PC-3 (cell line): Measurements from ENCODE around the gene TPRG1. TPM values are rescaled to one million over a fixed set of nuclear protein-coding genes. Genes with fewer than 3 reads are reported as not detected.

Experiments
- ATAC-seq: fragments of 200-7000 bp; cut with Tn5 transposase; 2 replicates; pipeline ENCODE4 v1.9.1; 2020; ENCODE audit warnings: mild to moderate bottlenecking, moderate library complexity
- BruUV-seq: library from RNA; stranded (reverse); fragments of 400-500 nt; replicated peaks from 2 replicates; lab custom pipeline; 2021; lab: Mats Ljungman, UMichigan
- CTCF ChIA-PET: fragments of 300-600 bp; sonication (Branson Sonifier 250); formaldehyde crosslinking; loops from one replicate; lab custom pipeline; 2022; ENCODE audit warnings: antibody characterized with exemption; lab: Charles Lee
- POLR2A ChIA-PET: fragments of 300-600 bp; sonication (Branson Sonifier 250); formaldehyde crosslinking; loops from one replicate; lab custom pipeline; 2022; ENCODE audit warnings: antibody characterized with exemption; ENCODE audit not compliant: unreplicated experiment; lab: Charles Lee
- DNase-seq: peaks from one replicate; pipeline ENCODE4 v3.0.0-alpha.2; 2015
- H2AFZ ChIP-seq: fragments of 300-600 bp; sonication (generic); 2 replicates; pipeline ENCODE4 v1.6.0; 2016; ENCODE audit warnings: antibody characterized with exemption, low read length
- H3F3A ChIP-seq: fragments of 300-600 bp; sonication (generic); one replicate; pipeline ENCODE4 v1.6.0; 2017; ENCODE audit warnings: antibody characterized with exemption, low read length, control low read depth, mild to moderate bottlenecking; ENCODE audit not compliant: unreplicated experiment
- H3K27ac ChIP-seq: fragments of 300-600 bp; sonication (generic); 2 replicates; pipeline ENCODE4 v1.5.1; 2016; ENCODE audit warnings: mild to moderate bottlenecking, low read length
- H3K27me3 ChIP-seq: fragments of 300-600 bp; sonication (generic); 2 replicates; pipeline ENCODE4 v1.6.1; 2016; ENCODE audit warnings: low read length, mixed read lengths
- H3K36me3 ChIP-seq: fragments of 300-600 bp; sonication (generic); 2 replicates; pipeline ENCODE4 v1.6.1; 2016; ENCODE audit warnings: low read depth, mixed run types, low read length, mixed read lengths
- H3K4me1 ChIP-seq: fragments of 300-600 bp; sonication (generic); 2 replicates; pipeline ENCODE4 v1.5.1; 2016; ENCODE audit warnings: low read length; ENCODE audit not compliant: insufficient read depth
- H3K4me2 ChIP-seq: fragments of 300-600 bp; sonication (generic); 2 replicates; pipeline ENCODE4 v1.6.0; 2016; ENCODE audit warnings: low read length
- H3K4me3 ChIP-seq: fragments of 300-600 bp; sonication (generic); 2 replicates; pipeline ENCODE4 v1.5.1; 2016; ENCODE audit warnings: mild to moderate bottlenecking, low read length, mixed read lengths
- H3K79me2 ChIP-seq: fragments of 300-600 bp; sonication (generic); 2 replicates; pipeline ENCODE4 v1.6.1; 2017; ENCODE audit warnings: low read length, mixed read lengths
- H3K9ac ChIP-seq: fragments of 300-600 bp; sonication (generic); 2 replicates; pipeline ENCODE4 v1.6.0; 2016; ENCODE audit warnings: mild to moderate bottlenecking, low read length
- H3K9me2 ChIP-seq: fragments of 300-600 bp; sonication (generic); replicated peaks from 2 replicates; pipeline ENCODE4 v1.6.1; 2016; ENCODE audit warnings: mixed run types, low read length, mixed read lengths
- H3K9me3 ChIP-seq: fragments of 300-600 bp; sonication (generic); 2 replicates; pipeline ENCODE4 v1.6.1; 2016; ENCODE audit warnings: low read length, mixed read lengths
- H4K20me1 ChIP-seq: fragments of 300-600 bp; sonication (generic); 2 replicates; pipeline ENCODE4 v1.6.1; 2016; ENCODE audit warnings: low read length, mixed read lengths
- CTCF ChIP-seq: fragments of 300-600 bp; sonication (generic); conservative IDR thresholded peaks from 2 replicates; pipeline ENCODE4 v1.5.1; 2017; ENCODE audit warnings: antibody characterized with exemption, low read depth, mild to moderate bottlenecking, low read length
- EZH2 ChIP-seq: fragments of 300-600 bp; sonication (generic); IDR thresholded peaks from one replicate; pipeline ENCODE4 v1.6.1; 2017; ENCODE audit warnings: antibody characterized with exemption, mild to moderate bottlenecking, low read length; ENCODE audit not compliant: unreplicated experiment
- EZH2phosphoT487 ChIP-seq: fragments of 300-600 bp; sonication (generic); IDR thresholded peaks from 2 replicates; pipeline ENCODE4 v1.6.1; 2018; ENCODE audit warnings: mild to moderate bottlenecking, antibody characterized with exemption, low read length, borderline replicate concordance
- intact Hi-C: fragments of 100-400 bp; cut with micrococcal nuclease; formaldehyde crosslinking; loops from 2 replicates; pipeline ENCODE4 v1.9.0; 2023
- total RNA-seq: library from RNA; depleted of rRNA; stranded (reverse); fragments of >200 nt; gene quantifications from 2 replicates; pipeline ENCODE4 v1.2.3, GENCODE V29; 2014

TPRG1 gene
- total RNA-seq, 1 experiment from 2014 or later: 1.2 TPM

GRCh38 chr3:189133768-189134167, 38.0 kb upstream of the TPRG1 start:
- H3K27ac ChIP-seq: no peak overlapping the region
- no peaks in the 10 kb centered on the region for H3K36me3 ChIP-seq
- H3K4me1 ChIP-seq: peaks cover 15% of the 10 kb centered on the region
- no peak overlapping the region for H3K4me3 ChIP-seq
- CTCF ChIA-PET: no interaction called here
- ATAC-seq (no peak), DNase-seq (no peak)
- H3K4me2 ChIP-seq: no peak overlapping the region
- no peak overlapping the region for H3K9ac ChIP-seq
- H2AFZ ChIP-seq: no peak overlapping the region
- intact Hi-C loops: loop anchor here (5.0 kb wide), 1 partner anchor 81 kb away; no protein-coding TSS in a partner anchor
- H4K20me1 ChIP-seq: no peaks in the 10 kb centered on the region
- H3K9me2 ChIP-seq: no peaks in the 10 kb centered on the region
- POLR2A ChIA-PET: no interaction called here
- no TSS peak for BruUV-seq
- no peaks in the 10 kb centered on the region for H3K79me2 ChIP-seq
- H3K27me3 ChIP-seq: no peaks in the 10 kb centered on the region
- TF ChIP-seq EZH2phosphoT487 (no peak), CTCF (no peak), EZH2 (no peak)
- H3K9me3 ChIP-seq: no peaks in the 10 kb centered on the region
- H3F3A ChIP-seq: no peaks in the 10 kb centered on the region

DNA sequence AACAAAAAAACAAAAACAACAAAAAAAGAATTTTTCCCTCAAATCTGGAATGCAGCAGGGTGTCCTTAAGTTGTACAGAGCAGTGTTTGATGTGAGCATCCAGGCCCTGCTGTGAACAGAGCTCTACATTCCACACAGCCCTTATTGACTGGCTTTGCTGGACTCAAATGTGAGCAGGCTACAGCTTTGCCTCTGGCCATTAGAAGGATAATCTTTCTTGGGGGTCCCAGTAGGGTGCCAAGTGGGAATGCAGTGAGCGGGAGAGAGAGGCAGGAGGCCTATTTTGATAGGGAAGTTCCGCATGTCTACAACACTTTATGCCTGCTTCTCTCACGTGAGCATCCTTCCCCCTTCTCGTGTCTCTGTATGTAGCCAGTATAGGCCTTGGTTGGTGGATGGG, 34.4 kb upstream of the TPRG1 start:
- no peak for TF ChIP-seq EZH2phosphoT487
- no peak for TF ChIP-seq EZH2
- TF ChIP-seq CTCF: no peak
- H2AFZ ChIP-seq: no peak overlapping the region
- no TSS peak for BruUV-seq
- ChIA-PET CTCF (no interaction called here), POLR2A (no interaction called here)
- no peaks in the 10 kb centered on the region for H3K9me3 ChIP-seq
- H3K4me1 ChIP-seq: peaks cover 6% of the 10 kb centered on the region
- no peaks in the 10 kb centered on the region for H3K36me3 ChIP-seq
- DNase-seq: no peak
- ATAC-seq: no peak
- H3F3A ChIP-seq: no peaks in the 10 kb centered on the region
- H3K79me2 ChIP-seq: no peaks in the 10 kb centered on the region
- H3K9me2 ChIP-seq: no peaks in the 10 kb centered on the region
- no peak overlapping the region for H3K4me2 ChIP-seq
- no peaks in the 10 kb centered on the region for H4K20me1 ChIP-seq
- intact Hi-C loops: no loop called here
- H3K27ac ChIP-seq: no peak overlapping the region
- no peaks in the 10 kb centered on the region for H3K27me3 ChIP-seq
- no peak overlapping the region for H3K9ac ChIP-seq
- H3K4me3 ChIP-seq: no peak overlapping the region

GRCh38 chr3:189138901-189139610, 32.7 kb upstream of the TPRG1 start:
- no peak overlapping the region for H3K4me2 ChIP-seq
- H3K9me3 ChIP-seq: no peaks in the 10 kb centered on the region
- no peaks in the 10 kb centered on the region for H3K4me1 ChIP-seq
- BruUV-seq: no TSS peak
- ATAC-seq (no peak), DNase-seq (no peak)
- H3K4me3 ChIP-seq: no peak overlapping the region
- no peaks in the 10 kb centered on the region for H4K20me1 ChIP-seq
- no peak overlapping the region for H2AFZ ChIP-seq
- no peaks in the 10 kb centered on the region for H3F3A ChIP-seq
- ChIA-PET POLR2A (interaction anchor here (0.7 kb wide), 1 partner anchor 180 kb away, joined by 4 read pairs; no protein-coding TSS in a partner anchor), CTCF (no interaction called here)
- H3K9ac ChIP-seq: no peak overlapping the region
- H3K9me2 ChIP-seq: no peaks in the 10 kb centered on the region
- H3K27me3 ChIP-seq: no peaks in the 10 kb centered on the region
- H3K27ac ChIP-seq: no peak overlapping the region
- intact Hi-C loops: no loop called here
- TF ChIP-seq EZH2 (no peak), CTCF (no peak), EZH2phosphoT487 (no peak)
- no peaks in the 10 kb centered on the region for H3K79me2 ChIP-seq
- H3K36me3 ChIP-seq: no peaks in the 10 kb centered on the region
